Fibroblast of lung (primary cell): Measurements from ENCODE around the gene MRAS.

Source experiments
- EZH2 ChIP-seq: IDR thresholded peaks from 2 replicates; pipeline ENCODE4 v1.5.1; 2012; ENCODE audit warnings: low read length, control low read depth, mild to moderate bottlenecking; ENCODE audit errors: missing control alignments
- TF ChIP-seq, protein P1 (sequence below), 2 donors: IDR thresholded peaks in 1 of 2; conservative IDR thresholded peaks in 1 of 2; 1 replicate in 1 of 2; 2 replicates in 1 of 2; pipeline ENCODE4 v1.5.1; 2011 to 2012; ENCODE audit warnings: low read length in 2 of 2, control low read depth in 1 of 2, inconsistent platforms in 1 of 2, low read depth in 1 of 2, mild to moderate bottlenecking in 1 of 2

DNA sequence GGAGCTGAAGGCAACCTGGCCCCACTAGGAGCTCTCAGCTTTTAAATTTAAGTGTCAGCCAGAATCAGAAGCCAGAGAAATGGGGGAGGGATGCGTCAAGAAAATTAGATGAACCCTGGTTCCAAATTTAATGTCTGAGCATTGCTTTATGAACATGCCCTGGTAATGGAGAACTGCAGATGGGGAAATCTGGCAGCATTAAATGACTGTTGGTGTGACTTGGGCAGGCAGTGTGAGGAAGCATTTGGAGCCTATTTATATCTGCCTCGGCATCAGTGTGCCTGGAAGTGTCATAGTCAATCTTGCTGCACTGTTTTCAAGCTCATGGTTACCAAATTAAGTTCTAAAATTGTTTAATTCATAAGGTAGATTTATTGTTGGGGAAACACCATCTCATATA is 47.7 kb upstream of the MRAS start:
- TF ChIP-seq, protein P1, sequence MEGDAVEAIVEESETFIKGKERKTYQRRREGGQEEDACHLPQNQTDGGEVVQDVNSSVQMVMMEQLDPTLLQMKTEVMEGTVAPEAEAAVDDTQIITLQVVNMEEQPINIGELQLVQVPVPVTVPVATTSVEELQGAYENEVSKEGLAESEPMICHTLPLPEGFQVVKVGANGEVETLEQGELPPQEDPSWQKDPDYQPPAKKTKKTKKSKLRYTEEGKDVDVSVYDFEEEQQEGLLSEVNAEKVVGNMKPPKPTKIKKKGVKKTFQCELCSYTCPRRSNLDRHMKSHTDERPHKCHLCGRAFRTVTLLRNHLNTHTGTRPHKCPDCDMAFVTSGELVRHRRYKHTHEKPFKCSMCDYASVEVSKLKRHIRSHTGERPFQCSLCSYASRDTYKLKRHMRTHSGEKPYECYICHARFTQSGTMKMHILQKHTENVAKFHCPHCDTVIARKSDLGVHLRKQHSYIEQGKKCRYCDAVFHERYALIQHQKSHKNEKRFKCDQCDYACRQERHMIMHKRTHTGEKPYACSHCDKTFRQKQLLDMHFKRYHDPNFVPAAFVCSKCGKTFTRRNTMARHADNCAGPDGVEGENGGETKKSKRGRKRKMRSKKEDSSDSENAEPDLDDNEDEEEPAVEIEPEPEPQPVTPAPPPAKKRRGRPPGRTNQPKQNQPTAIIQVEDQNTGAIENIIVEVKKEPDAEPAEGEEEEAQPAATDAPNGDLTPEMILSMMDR (conservative IDR thresholded peaks at IDR 0.05 in 1 of 2, IDR thresholded peaks at IDR 0.05 in 1 of 2; ENCODE audit: low read depth in 1 of 2, low read length in 2 of 2) = no peak
- no peak for TF ChIP-seq EZH2
